BE2C (cell line): ENCODE measurements around the gene PLA2G7.
"Not testable (repeated sequence)": the region's sequence is repeated elsewhere in the genome, so short reads cannot be mapped to it uniquely, and the experiment has no call there.

Experiments
- DNase-seq: peaks from one replicate; pipeline ENCODE4 v3.0.0-alpha.2; 2020
- H3K27me3 ChIP-seq: fragments of 250-450 bp; sonication (Bioruptor Pico); 2 replicates; pipeline ENCODE4 v1.5.1; 2020; ENCODE audit warnings: mild to moderate bottlenecking
- H3K36me3 ChIP-seq: fragments of 250-450 bp; sonication (Bioruptor Pico); 2 replicates; pipeline ENCODE4 v1.5.1; 2020; ENCODE audit warnings: mild to moderate bottlenecking
- H3K4me1 ChIP-seq: fragments of 250-450 bp; sonication (Bioruptor Pico); 2 replicates; pipeline ENCODE4 v1.5.1; 2020
- H3K4me3 ChIP-seq: 2 replicates; pipeline ENCODE4 v1.5.1; 2011; ENCODE audit warnings: low read depth, low read length
- H3K9me3 ChIP-seq: fragments of 250-450 bp; sonication (Bioruptor Pico); 2 replicates; pipeline ENCODE4 v1.5.1; 2020
- TF ChIP-seq, protein P1 (sequence below): IDR thresholded peaks from 2 replicates; pipeline ENCODE4 v1.5.1; 2012; ENCODE audit warnings: mild to moderate bottlenecking, low read depth, low read length

Gene PLA2G7

DNA sequence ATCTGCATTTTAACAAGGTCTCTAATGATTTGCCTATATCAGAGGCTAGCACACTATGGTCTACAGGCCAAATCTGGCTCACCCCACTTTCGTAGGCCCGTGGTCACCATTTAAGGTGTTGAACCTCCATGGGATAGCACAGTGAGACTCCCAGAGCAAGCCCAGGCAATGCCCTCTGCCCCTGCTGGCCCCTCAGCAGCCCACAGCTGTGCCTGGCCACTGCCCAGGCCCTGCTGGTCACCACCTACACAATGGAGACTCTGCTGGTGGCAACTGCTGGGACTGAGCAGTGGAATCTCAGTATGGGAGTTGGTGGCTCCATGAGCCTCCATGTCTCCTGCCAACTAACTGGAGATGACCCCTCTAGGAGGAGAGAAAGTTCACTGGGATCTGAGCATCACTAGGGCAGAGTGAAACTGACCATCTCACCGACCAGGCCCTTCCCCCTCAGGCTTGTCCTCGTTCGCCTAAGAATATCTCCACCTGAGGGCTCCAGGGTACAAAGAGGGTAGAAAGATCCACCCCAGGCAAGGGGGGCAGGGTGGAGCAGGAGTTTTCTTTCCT, 13.8 kb upstream of the PLA2G7 start:
- no peaks in the 10 kb centered on the region for H3K27me3 ChIP-seq
- no peak for DNase-seq
- TF ChIP-seq, protein P1, sequence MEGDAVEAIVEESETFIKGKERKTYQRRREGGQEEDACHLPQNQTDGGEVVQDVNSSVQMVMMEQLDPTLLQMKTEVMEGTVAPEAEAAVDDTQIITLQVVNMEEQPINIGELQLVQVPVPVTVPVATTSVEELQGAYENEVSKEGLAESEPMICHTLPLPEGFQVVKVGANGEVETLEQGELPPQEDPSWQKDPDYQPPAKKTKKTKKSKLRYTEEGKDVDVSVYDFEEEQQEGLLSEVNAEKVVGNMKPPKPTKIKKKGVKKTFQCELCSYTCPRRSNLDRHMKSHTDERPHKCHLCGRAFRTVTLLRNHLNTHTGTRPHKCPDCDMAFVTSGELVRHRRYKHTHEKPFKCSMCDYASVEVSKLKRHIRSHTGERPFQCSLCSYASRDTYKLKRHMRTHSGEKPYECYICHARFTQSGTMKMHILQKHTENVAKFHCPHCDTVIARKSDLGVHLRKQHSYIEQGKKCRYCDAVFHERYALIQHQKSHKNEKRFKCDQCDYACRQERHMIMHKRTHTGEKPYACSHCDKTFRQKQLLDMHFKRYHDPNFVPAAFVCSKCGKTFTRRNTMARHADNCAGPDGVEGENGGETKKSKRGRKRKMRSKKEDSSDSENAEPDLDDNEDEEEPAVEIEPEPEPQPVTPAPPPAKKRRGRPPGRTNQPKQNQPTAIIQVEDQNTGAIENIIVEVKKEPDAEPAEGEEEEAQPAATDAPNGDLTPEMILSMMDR = no peak

DNA sequence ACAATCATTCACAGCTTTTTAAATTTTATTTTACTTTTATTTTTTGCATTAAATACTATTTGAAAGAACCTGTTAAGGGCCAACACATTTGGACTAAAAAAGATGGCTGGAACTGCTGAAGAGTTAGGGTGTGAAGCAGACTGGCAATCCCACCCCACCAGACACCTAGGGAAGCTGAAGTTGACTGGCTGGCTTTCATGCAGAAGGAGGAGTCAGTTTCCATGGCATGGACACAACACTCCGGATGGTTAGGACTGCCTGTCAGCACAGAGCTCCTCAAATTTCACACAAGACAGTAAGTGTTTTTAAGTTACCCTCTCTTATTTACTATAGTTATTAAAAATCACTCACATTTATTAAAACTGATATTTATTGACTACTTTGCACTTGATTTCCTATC, 11.5 kb upstream of the PLA2G7 start, which contains the start of gene ANKRD66:
Gene ANKRD66 (plus strand): TSS at position 238 of the 400 bp plus-strand sequence. CDS start 5,016 bp downstream, outside the sequence.
- TF ChIP-seq, protein P1 = no peak
- H3K4me1 ChIP-seq = no peaks in the 10 kb centered on the region
- H3K36me3 ChIP-seq = no peaks in the 10 kb centered on the region
- no peak within 1 kb of the TSS for H3K4me3 ChIP-seq
- H3K27me3 ChIP-seq = no peaks in the 10 kb centered on the region
- no peaks in the 10 kb centered on the region for H3K9me3 ChIP-seq
- no peak for DNase-seq

More for the DNA sequence above, 13.8 kb upstream of the PLA2G7 start:
- Histone ChIP-seq H3K4me1 (no peaks in the 10 kb centered on the region), H3K9me3 (no peaks in the 10 kb centered on the region), H3K36me3 (no peaks in the 10 kb centered on the region), H3K4me3 (no peak overlapping the region)

DNA sequence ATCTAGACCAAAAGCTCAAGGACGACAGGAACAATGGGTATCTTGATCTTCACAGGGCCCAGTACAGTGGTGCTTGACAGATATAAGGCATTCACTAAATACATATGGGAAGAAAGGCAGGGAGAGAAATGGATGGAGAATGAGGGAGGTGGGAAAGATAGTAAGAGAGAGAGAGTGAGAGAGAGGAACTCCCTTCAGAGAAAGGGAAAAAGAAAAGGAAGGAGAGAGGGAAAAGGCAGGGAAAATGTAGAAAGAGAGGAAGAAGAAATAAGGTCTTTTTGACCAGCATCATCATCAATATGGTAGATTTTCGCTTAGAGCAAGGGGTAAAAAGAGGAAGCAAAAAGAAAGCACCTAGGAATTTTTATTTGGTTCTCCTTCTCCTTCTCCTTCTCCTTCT, 10.8 kb upstream of the PLA2G7 start:
- no peaks in the 10 kb centered on the region for H3K36me3 ChIP-seq
- no peak for DNase-seq
- TF ChIP-seq, protein P1 = no peak
- H3K27me3 ChIP-seq = no peaks in the 10 kb centered on the region
- no peaks in the 10 kb centered on the region for H3K9me3 ChIP-seq
- H3K4me1 ChIP-seq = no peaks in the 10 kb centered on the region
- H3K4me3 ChIP-seq = no peak overlapping the region

DNA sequence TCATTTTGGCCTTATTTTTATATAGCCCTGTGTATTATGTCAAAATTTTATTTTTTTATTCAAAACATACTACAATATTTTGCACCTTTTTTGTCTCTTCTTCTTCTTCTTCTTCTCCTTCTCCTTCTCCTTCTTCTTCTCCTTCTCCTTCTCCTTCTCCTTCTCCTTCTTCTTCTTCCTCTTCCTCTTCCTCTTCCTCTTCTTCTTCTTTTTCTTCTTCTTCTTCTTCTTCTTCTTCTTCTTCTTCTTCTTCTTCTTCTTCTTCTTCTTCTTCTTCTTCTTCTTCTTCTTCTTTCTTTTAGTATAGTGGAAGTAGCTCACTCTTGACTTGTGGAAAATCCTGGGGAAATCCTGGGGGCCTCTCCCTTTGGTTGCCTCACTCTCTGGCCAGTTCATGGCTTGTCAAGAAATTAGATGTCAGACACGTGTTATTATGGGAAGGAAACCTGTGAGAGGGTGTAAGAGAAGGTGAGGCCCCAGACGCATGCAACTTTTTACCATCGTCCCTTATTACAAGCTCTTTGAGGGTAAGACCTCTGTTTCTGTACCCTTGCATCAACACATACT, 9.1 kb upstream of the PLA2G7 start:
- not testable (repeated sequence) for DNase-seq, H3K9me3 ChIP-seq, H3K4me1 ChIP-seq, H3K27me3 ChIP-seq, H3K36me3 ChIP-seq, H3K4me3 ChIP-seq

DNA sequence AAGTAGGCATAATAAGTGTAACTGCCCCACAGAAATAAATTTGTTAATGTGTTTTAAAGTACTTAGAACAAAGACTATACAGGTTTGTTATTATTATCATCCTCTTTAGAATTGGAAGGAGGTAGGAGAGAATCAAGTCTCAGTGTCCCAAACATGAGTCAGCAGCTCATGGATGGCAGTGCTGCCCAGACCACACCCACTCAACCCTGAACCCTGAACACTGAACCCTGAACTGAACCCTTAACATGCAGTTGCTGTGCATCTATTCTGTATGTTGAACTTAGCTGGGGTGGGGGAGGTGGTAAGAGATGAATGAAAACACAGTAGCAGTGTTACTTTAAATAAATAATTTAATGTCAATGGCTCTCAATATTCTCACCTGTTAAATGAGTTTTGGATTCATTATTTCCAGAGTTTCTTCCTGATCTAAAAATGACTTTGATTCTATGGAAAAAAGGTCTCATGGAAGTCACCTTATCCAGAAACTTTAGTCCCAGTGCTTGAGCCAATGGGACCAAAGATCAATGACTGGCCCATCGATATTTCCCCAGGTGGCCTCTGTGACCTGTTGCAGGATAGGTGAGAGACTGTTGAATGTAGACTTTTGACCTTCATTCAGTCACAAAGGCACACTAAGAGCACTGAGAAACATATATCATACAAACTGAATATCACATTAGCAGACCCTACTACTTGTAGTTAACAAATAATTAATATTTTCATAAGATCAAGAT, 8.4 kb upstream of the PLA2G7 start:
- TF ChIP-seq, protein P1 = no peak
- no peak for DNase-seq
- no peaks in the 10 kb centered on the region for H3K9me3 ChIP-seq
- no peaks in the 10 kb centered on the region for H3K36me3 ChIP-seq
- H3K4me3 ChIP-seq = no peak overlapping the region
- H3K4me1 ChIP-seq = no peaks in the 10 kb centered on the region
- H3K27me3 ChIP-seq = no peaks in the 10 kb centered on the region

DNA sequence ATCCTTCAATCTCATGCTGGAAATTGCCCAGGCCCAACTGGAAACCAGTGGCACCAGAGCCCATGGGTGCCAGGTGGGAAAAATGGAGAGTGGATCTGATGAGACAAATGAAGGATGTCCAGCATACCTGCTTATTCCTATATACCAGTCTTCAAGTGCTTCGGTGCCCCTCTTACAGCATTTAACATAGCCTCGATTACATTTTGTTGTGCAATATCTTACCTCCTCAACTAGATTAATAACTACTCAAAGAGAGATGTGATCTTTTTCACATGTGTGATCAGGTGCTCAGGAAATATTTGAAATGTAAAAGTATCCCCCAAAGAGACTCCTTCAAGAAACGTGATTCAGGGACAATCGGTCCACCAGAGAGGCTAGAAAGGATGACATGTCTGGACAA, 6.7 kb upstream of the PLA2G7 start:
- H3K36me3 ChIP-seq = no peaks in the 10 kb centered on the region
- no peaks in the 10 kb centered on the region for H3K27me3 ChIP-seq
- no peak overlapping the region for H3K4me3 ChIP-seq
- no peaks in the 10 kb centered on the region for H3K9me3 ChIP-seq
- no peak for DNase-seq
- no peaks in the 10 kb centered on the region for H3K4me1 ChIP-seq
- TF ChIP-seq, protein P1 = no peak
